ENCODE results near the gene GPR137B.

- no peak for TF ChIP-seq SRF (IDR thresholded peaks at IDR 0.05; ENCODE audit: low read depth, low read length)
- no peak for TF ChIP-seq CTCF (IDR thresholded peaks at IDR 0.05; ENCODE audit: control extremely low read depth in 1 of 3, insufficient read depth in 1 of 3, low read depth in 1 of 3, low read length in 3 of 3)
- TF ChIP-seq ATF2 (IDR thresholded peaks at IDR 0.05; ENCODE audit: low read length) = no peak
- TF ChIP-seq USF2 (IDR thresholded peaks at IDR 0.05; ENCODE audit: low read length) = no peak
- TF ChIP-seq POLR2A (IDR thresholded peaks at IDR 0.05; ENCODE audit: control extremely low read depth in 1 of 2, low read depth in 2 of 2, low read length in 2 of 2) = no peak
- TF ChIP-seq POLR2AphosphoS5 (IDR thresholded peaks at IDR 0.05; ENCODE audit: low read depth, low read length) = no peak
Observed at GRCh38 chr1:236156512-236157208, 14.3 kb downstream of the GPR137B start.
